ENCODE data around the gene HOXD9. TPM values are rescaled to one million over a fixed set of nuclear protein-coding genes. Genes with fewer than 3 reads are reported as not detected.
A peak's percentile ranks its signal among the peaks of the same experiment; 100 is the strongest.

The HOXD9 gene
- total RNA-seq, 1 donor from 2014 or later: 0.16 TPM

DNA sequence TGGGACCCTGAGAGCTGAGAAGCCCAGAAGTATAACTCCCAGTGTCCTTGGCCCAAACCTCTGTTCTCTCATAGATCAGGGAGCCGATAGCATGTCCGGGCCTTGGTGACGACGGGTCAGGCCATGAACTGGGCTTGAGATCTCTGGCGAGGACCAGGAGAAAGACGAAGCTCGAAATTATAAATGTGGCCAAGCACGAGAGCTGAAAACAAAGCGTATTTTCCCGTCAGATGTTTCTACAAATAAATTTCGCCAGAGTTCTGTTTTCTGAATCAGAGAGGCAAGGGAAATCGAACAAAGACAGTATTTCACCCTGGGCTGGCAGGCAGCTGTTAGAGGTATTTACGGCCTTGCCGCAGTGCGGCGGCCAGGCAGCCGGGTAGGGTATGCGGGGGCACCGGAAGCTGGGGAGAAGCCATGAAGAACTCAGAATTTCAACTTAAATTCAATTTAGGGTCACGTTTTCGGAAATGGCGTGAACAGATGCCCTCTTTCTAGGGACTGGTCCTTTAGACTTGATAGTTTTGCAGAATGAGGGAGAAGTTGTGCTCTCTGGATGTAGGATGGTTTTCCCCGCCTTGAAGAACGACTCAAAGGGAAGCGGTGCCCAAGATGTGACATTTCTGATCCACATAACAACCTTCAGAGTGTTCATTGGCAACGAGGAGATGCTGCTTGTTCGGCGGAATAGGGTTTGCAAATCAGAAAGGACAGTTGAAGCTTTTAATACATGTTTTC is 16.6 kb downstream of the HOXD9 start:
- no peaks in the 10 kb centered on the region for H3K36me3 ChIP-seq
- H3K27me3 ChIP-seq (ENCODE audit: low read depth): peaks cover 100% of the 10 kb centered on the region
- H3K4me1 ChIP-seq: peaks cover 27% of the 10 kb centered on the region
- H3K9me3 ChIP-seq (replicated peaks): no peaks in the 10 kb centered on the region
- no peak for DNase-seq
- peak overlapping the region; percentile 63 for H3K4me3 ChIP-seq
- H3K27ac ChIP-seq (replicated peaks): peak overlapping the region; percentile 45
- TF ChIP-seq, protein P1, sequence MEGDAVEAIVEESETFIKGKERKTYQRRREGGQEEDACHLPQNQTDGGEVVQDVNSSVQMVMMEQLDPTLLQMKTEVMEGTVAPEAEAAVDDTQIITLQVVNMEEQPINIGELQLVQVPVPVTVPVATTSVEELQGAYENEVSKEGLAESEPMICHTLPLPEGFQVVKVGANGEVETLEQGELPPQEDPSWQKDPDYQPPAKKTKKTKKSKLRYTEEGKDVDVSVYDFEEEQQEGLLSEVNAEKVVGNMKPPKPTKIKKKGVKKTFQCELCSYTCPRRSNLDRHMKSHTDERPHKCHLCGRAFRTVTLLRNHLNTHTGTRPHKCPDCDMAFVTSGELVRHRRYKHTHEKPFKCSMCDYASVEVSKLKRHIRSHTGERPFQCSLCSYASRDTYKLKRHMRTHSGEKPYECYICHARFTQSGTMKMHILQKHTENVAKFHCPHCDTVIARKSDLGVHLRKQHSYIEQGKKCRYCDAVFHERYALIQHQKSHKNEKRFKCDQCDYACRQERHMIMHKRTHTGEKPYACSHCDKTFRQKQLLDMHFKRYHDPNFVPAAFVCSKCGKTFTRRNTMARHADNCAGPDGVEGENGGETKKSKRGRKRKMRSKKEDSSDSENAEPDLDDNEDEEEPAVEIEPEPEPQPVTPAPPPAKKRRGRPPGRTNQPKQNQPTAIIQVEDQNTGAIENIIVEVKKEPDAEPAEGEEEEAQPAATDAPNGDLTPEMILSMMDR (IDR thresholded peaks at IDR 0.05; ENCODE audit: borderline replicate concordance): no peak
- intact Hi-C loops (cut with micrococcal nuclease): loop anchor here (5.0 to 10.0 kb wide), 3 partner anchors 413 to 676 kb away; no protein-coding TSS in a partner anchor

DNA sequence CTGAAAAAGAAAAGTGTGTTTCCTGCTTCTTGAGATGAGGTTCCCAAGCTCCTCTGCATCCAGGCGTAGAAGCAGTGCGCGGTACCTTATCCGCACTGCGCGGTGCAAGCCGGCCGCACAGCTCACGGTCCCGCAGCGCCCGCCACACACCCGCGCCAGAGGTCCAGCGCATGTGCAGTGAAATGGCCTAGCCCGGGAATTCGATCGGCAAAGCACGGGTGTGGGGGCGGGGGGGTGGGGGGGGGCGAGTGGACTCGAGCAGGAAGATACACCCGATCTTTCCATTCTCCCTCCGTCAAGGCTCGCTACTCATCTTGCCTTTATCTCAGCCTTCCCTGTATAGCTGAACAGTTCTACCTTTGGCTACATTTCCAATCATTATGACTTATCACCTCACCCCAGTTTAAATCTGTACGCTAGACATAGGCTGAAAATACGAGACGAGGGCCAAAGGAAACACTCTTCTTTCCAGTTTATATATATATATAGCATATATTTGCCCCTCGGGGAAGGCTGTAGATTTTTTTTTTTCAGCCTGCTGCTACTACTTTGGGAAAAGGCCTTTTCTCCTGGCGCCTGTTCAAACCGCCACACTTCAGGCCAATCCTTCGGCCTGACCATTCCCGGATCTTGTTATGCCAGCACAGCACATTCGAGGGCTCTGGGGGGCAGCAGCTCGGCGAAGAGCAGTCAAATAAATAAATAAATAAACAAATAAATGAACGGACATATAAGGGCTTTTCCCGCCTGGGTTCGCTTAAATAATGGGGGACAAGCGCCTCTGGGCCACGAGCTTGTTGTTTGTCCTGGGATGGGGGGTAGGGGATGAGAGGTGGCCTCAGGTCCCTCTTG is 17.4 kb downstream of the HOXD9 start:
- TF ChIP-seq, protein P1 (IDR thresholded peaks at IDR 0.05; ENCODE audit: borderline replicate concordance): no peak
- intact Hi-C loops (cut with micrococcal nuclease): loop anchor here (5.0 to 10.0 kb wide), 5 partner anchors 312 to 675 kb away; no protein-coding TSS in a partner anchor
- H3K9me3 ChIP-seq (replicated peaks): no peaks in the 10 kb centered on the region
- peaks cover 100% of the 10 kb centered on the region for H3K27me3 ChIP-seq (ENCODE audit: low read depth)
- peak overlapping the region; percentile 45 for H3K27ac ChIP-seq (replicated peaks)
- H3K4me3 ChIP-seq: peak overlapping the region; percentile 63
- DNase-seq: no peak
- H3K36me3 ChIP-seq: no peaks in the 10 kb centered on the region
- peaks cover 27% of the 10 kb centered on the region for H3K4me1 ChIP-seq

DNA sequence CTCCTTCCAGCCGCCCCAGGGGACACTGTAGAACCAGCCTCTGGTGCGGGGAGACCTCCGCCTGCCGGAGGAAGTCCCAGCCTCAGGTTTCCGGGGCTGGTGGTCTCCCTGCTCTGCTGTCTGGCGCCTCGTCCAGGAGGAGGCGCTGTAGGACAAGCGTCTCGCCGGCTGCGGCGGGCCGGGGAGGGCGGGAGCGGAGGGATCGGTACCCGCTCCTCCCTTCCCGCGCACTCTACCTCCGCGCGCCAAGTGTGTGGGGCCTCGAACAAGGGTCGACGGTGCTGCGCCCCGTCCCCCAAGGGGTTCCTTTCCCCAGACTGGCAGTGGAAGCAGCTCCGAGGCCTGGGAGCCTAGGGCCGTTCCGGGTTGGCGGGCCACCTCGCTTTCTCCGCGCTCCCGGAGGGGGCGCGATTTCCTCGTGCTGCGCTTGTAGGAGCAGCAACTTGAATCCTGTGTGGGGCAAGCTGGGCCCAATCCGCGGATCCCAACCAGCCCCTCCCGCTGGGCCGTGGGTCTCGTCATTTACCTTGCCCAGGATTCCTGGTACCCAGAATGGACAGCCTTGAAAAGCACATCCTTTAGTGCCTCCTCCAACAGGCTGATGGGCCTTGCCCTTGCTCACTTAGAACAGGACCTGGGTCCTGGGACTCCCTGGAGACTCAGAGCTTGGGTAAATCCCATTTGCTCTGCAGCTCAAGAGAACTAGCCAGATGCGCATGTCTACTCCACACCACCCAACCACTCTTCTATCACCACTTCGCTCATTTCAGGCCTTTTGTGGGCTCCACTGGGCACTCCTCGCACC is 18.2 kb downstream of the HOXD9 start:
- DNase-seq: peak; percentile 59
- intact Hi-C loops (cut with micrococcal nuclease): loop anchor here (5.0 kb wide), 2 partner anchors 312 to 512 kb away; no protein-coding TSS in a partner anchor
- Histone ChIP-seq H3K4me1 (peaks cover 27% of the 10 kb centered on the region), H3K27ac (replicated peaks) (no peak overlapping the region), H3K9me3 (replicated peaks) (no peaks in the 10 kb centered on the region), H3K4me3 (peak overlapping the region; percentile 63), H3K36me3 (no peaks in the 10 kb centered on the region), H3K27me3 (ENCODE audit: low read depth) (peaks cover 100% of the 10 kb centered on the region)
- TF ChIP-seq, protein P1 (IDR thresholded peaks at IDR 0.05; ENCODE audit: borderline replicate concordance): peak; percentile 96

DNA sequence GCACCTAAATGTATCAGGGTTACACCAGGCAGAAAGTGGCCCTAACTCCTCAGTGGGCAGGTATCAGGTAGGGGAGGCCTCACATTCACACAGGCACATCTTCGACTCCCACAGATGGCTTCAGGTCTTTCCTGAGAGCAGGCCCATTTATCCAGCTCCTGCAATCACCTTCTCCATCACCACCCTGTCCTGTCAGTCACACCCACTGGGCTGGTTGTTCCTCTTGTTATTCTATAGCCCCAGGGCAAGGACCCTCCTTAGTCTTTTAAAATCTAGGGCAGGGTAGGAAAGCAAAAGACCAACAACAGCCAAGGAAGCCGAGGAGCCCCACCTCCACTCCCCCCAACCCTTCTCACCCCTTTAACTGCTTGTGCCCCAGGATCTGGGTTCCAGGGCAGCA is 19.8 kb downstream of the HOXD9 start:
- DNase-seq: no peak
- H3K36me3 ChIP-seq: no peaks in the 10 kb centered on the region
- H3K27me3 ChIP-seq (ENCODE audit: low read depth): peaks cover 100% of the 10 kb centered on the region
- H3K27ac ChIP-seq (replicated peaks): no peak overlapping the region
- TF ChIP-seq, protein P1 (IDR thresholded peaks at IDR 0.05; ENCODE audit: borderline replicate concordance): no peak
- intact Hi-C loops (cut with micrococcal nuclease): loop anchor here (5.0 kb wide), 2 partner anchors 310 to 510 kb away; no protein-coding TSS in a partner anchor
- H3K9me3 ChIP-seq (replicated peaks): no peaks in the 10 kb centered on the region
- no peak overlapping the region for H3K4me3 ChIP-seq
- H3K4me1 ChIP-seq: peaks cover 16% of the 10 kb centered on the region

Data from left ventricle myocardium inferior (tissue), 1 donor.